ENCODE measurements around the gene IARS1.

Gene IARS1

DNA sequence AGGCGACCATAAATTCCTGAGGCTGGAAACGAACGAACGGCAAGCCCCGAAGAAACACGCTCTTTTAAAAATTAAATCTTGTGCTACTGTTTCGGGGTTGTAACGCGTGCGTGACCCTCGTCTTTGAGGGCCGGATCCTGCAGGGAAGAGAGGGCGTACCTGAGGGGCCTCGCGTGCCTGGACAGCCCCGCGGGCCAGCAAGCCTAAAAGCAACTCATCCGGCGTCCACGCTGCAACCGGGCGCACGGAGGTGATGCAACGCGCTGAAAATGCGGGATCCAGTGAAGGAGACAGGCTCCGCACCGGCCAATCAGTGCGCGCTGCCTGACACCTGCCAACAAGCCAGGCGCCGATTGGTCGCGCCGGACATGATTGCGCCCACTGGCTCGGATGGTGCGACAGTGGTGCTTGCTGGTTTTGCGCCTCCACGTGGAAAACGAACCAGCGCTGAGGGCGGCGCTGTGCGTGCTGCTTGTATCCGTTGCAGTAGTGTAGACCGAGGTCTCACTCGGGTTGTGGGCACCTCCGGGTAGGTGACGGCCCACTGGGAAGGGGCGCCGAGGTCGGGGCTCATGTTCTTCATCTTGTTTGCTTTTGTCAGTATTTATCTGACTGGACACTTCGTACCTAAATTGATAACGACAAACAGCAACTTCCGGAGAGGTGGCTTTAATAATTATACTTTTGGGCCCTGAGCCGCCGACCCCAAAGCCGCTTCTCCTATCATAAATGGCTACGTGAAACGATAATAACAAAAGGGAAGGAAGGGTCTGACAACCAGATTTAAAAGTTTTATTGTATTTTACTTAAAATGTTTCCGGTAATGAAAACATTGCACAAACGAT, at the start of gene IARS1:
TSS of gene IARS1 (minus strand) at position 246 of the 845 bp plus-strand sequence. CDS start 4,278 bp downstream, outside the sequence.
- DNase-seq = peak; percentile 95

DNA sequence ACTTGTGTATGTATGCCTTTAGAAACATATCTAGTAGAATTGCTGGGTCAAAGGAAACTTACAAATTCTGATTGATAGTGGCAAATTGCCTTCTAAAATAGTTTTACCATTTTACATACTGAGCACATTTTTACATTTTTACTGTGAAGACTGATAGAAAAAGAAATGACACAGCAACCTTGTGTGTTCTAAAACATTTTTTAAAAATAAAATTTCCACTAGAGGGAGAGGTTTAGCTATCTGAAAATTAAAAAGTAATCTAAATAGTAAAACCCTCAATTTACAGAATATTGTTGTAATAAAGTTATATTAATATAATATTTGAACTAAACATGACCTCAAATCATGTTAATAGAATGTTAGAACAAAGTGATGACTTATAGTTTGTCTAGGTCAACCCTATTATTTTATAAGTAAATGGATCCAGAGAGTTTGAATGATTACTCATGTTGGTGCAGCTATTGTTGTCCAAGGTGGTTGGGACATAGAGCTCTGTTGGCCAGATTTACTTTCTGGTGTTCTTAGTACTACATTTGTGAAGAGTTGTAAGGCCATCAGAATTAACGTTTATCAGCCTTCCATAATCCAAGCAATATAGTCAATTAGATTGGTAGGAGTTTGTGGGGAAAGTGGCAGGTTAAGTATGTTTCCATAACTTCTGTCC, 49.5 kb upstream of the IARS1 start:
- no peak for DNase-seq

DNA sequence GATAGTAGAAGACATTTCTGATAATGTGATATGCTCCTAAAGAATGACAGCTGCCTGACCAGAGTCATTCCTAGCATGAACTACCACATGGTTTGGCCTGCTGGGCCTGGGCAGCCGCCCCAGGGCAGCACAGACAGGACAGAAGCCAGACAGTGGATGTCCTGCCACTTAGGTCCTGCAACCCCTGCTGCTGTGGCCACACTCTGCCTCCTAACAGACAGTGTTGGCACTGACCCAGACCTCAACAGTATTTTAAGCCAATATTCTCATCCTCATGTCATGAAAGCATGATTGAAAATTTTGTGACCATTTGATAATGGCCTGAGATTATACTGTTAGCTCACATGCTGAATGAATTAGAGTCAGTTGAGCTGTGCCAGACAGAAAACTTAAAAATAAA, 48.1 kb upstream of the IARS1 start:
- DNase-seq = no peak

DNA sequence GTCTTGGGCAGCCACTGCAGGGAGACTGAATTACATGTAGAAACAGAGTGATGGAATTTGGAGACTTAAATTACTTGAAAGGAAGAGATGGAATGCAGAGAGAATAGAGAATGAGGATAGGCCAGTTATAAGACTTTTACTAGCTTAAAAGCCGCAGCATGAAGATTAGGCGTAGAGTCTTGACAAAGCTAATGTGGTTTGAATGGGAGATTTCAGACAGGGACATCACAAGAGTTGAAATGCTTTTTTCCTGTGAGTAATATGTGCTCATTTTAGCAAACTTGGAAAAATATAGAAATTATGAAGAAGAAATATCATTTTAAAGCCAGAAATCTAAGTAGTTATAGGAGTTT, 39.8 kb upstream of the IARS1 start:
- no peak for DNase-seq

DNA sequence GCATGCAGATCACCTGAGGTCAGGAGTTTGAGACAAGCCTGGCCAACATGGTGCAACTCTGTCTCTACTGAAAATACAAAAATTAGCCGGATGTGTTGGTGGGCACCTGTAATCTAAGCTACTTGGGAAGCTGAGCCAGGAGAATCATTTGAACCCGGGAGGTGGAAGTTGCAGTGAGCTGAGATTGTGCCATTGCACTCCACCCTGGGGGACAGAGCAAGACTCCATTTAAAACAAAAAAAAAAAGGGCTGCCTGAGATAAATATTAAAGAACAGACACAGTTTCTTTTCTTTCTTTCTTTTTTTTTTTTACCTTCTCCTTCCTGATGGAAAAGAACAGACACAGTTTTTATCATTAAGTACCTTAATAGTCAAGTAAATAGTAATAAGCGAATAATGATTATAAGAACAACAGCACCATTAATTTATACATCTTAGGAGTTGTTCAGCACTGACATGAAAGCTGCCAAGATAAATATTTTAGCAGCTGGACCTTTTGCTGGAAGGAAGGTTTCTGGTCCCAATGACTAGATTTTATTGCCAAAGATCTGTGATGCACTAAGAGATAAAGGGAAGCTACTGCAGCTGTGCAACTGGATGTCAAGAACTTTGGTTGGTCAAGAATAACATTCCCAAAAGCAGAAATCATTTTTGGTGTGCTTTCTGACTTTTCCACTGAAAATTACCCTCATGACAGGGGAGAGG, 39.2 kb upstream of the IARS1 start:
- no peak for DNase-seq

DNA sequence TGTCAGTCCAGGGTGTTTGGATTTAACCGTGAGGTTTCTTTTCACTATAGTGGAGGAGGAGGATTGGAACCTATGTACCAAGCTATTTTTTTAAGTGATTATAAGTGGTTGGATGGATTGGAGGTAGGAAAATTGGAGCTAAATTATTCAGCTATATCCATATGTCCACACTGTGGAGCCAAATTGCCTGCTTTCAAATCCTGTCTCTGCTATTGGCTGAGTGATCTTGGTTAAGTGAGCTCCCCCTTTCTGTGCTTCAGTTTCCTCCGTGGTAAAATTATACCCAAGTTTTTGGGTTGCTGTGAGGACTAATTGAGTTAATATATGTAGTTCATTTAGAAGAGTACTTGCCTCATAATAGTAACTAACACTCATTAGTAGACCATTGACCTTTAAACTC, 34.7 kb upstream of the IARS1 start:
- no peak for DNase-seq

DNA sequence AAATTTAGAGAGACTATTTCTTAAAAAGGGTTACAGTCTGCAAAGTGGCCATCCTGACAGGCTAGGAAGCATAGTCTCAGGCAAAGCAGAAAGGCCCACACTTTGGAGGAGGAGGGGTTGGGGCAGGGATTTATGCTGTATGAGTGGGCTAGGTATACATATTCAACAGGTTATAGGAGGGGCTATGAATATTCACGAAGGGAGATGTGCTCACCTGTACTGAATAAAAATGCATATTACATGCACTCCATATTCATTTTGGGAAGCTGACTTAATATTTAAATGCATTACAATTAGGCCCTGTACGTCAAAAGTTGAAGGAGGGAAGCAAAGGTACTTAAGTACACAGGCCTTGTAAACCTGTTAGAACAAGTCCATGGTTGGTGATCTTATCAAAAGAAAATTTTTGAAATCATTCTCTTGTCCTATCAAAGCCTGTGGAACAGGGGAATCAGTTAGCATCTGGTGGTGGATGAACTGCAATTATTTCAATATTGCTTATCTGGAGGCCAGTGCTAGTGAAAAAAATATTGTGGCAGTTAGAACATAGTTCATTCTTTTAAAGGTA, 33.9 kb upstream of the IARS1 start:
- DNase-seq = no peak

DNA sequence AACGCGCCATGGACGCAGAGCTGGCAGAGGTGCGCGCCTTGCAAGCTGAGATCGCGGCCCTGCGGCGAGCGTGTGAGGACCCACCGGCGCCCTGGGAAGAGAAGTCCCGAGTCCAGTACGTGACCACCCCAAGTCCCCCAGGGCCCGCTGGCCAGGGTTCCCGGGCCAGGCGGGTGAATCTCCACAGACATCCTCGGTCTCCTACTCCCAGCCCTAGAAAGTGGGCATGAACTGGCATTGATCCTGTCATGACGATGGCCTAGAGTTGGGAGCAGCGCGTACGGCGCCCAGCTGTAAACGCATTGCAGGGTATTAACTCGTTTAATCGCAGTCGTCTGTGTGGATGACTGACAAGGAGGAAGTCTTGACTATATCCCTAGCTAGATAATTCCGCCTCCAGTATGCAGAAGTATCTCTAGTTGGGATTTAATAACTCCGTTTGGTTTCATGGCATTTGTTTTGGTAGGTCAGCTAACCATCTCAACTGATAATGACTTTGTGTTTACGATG, 32.5 kb upstream of the IARS1 start:
- DNase-seq = no peak

DNA sequence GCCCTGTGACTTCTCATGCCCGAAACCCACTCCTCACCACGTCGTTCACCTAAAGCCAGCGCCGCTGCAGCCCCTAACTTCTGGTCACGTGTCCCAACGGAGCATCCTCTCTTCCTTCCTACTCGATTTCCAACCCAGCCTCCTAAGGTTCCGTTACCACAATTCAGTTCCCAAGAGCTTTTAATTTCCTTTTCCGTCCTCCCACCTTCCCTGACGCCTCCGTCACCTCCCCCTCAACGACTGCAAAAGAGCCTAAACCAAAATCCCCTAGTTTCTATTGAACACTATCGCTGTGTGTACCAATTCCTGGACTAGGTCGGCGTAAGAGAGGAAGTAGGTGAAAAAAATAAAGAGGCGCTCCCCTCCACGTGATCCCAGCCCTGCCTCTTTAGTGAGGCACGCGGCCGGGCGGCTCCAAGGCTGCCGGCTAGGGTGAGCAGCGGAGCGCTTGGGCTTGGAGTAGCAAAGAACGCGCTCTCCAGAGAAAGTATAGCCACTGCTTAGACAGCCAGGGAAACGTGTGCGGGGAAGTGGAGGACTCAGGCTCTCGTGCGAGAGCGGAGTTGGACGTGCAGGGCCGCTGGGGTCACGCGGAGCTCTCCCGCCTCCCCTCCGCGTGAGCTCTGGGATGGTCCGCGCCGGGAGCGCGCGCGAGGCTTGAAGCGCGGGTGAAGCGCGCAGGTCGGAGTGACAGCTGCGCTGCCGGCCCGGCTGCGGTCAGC, 31.9 kb upstream of the IARS1 start, which contains the start of the genes CENPP and NOL8:
TSS of gene CENPP (plus strand) at position 685 of the 722 bp plus-strand sequence.
TSS of gene NOL8 (minus strand) at position 82 of the 722 bp plus-strand sequence. CDS start 1,189 bp downstream, outside the sequence.
- peak; percentile 69 for DNase-seq

DNA sequence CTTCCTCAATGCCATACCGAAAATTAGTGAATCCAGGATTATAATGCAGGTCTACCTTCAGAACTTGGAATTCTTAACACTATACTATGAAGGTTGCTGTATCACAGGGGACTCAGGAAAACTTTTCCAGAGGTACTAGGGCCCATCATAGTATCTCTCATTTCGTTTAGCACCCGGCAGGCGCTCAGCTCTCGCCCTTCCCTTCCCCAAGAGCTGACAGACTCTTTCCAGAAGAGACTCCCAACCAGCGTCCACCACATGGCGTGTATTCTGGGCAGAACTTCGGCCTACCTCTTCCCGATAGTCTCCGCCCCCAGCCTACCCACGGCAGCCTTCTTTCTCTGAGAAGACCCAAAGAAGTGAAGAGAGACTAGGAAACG, 31.4 kb upstream of the IARS1 start:
- DNase-seq = no peak

DNA sequence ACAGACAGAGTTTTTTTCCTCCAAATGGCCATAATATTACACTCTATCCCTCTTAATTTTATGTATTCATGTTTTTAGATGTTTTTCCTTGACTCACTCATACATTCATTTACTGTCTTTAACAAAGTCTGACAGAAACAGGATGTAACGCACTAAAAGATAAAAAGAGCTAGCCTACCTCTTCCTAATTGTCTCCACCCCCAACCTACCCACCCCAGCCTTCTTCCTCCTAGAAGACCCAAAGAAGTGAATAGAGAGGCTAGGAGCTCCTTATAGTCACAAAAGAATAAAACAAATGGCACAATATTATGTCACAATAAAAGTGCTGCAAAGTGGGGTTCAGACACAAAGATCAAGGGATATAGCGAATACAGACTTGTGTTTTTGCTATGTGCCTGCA, 30.9 kb upstream of the IARS1 start:
- DNase-seq = no peak

DNA sequence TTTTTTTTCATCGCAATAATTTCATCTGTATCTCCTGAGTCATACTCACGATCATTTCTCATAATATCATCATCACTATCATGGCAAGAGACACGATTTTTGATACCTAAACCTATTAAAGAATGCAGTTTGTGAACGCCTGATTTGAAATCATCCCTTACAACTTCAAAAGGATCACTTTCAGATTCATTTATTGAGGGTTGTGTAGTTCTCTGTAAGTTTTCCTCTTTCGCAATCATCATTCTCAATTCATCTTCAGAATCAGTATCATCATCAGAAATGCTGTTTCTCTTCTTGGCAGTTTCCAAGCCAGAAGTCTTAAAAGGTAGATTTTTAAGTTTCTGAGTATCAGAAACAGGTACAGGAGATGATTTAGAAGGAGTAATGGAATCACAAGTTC, 22.0 kb upstream of the IARS1 start:
- no peak for DNase-seq

DNA sequence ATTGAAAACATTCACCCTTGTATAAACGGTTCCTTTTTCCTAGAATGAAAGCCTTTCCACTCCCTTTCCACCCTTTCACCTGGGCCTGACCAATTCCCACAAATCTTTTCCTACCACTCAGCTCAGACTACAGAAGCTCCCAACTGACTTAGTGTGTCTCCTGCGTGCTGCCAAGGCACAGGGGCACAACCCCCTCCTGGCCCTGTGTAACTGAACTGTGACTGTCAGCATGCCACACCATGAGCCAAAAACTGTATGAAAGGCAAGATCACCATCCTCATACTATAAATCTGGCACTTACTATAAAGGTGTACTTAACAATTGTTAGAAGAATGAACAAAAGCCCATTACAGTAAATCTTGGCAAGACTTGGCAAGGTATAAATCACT, 20.1 kb upstream of the IARS1 start:
- no peak for DNase-seq

DNA sequence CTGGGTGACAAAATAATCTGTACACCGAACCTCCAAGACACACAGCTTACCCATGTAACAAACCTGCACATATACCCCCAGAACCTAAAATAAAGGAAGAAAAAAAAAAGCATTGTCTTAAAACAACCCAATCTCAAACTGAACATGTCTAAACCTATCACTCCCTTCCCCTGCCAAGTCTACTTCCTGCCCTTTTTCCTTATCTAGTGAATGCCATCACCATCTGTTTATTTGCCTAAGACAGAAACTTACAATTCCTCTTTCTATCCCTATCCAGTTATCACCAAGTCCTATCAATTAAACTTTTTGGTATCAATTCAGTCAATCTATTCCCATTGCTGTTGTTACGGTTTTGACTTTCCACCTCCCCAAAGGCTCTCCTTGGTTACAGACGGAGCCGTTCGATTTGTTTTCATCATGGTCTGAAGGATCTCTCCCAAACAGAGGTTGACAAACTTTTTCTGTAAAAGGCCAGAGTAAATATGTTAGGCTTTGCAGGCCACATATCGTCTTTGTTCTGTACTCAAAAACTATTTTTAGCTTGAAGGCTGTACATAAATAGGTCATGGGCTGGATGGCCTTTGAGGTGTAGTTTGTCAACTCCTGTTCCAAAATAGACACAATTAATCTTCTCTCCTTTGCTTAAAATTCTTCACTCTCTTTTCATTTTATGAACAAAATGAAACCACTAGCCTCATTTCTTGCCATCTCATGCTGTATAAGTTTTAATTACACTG, 19.6 kb upstream of the IARS1 start:
- no peak for DNase-seq

DNA sequence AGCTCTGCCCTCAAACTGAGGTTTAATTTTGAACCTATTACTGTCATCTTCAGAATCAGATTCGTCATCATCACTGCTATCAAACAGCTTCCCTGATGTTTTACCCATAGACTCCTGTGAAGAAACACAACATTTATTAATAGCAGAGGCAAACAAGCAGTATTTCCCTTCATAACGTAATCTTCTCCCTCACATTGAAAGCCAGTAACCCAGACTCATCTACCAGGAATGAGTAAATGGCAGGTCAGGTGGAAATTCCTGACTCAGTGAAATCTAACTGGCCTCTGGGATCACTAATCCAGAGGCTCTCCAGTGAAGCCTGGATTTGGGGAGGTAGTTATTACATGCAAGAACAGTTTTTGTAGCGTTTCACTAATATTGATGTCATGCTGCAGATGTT, 17.1 kb upstream of the IARS1 start:
- DNase-seq = no peak

DNA sequence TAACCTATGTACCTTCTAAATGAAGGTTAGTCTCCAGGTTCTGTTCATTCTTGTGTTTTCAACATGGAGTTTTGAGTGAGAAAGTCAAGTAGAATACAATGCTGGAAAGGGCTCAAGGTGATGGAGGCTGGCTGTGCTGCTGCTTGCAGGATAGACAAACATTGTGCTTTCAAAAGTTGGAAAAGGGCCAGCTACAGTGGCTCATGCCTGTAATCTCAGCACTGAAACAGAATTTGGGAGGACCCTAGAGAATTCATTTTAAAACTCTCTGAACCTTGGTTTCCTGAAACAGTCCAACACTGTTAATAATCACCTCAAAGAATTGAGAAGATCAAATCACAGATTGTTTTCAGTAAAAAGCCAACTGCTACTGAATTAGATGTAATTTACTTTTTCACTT, 15.4 kb upstream of the IARS1 start:
- no peak for DNase-seq

DNA sequence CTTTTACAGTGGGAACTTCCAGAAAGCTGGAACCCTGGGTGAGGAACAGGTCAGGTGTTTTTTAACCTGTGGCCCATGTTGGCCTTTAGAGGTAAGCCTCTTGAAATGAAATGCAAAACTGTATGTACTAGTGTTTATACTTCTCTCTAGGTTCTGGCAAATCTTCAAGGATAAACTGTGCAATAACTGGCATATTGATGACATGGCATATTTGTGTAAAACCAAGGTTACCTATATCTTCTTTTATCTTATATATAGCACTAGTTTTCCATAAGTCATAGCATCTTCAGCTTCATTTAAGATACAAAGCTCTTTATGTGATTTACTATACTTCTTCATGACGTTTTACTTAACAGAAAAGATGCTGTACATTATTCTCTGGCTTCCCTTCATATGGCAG, 7.4 kb upstream of the IARS1 start:
- DNase-seq = no peak

DNA sequence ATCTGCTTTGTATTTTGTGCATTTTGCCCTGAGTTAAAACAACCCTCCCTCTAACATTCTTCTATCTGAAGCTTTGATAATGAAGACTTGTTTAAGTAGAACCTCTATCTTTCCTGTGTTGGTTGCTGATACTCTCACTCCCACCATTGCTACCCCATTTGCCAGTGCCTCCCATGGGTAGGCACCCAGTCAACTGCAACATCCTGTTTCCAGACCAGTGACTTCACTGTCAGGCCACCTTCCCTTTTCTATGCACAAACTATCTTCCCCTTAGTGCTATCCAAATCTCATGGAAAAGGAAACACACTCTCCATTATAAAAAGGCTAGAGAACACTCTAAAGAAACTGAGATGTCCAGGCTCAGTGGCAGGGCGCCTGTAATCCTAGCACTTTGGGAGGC, 5.6 kb upstream of the IARS1 start:
- DNase-seq = no peak

DNA sequence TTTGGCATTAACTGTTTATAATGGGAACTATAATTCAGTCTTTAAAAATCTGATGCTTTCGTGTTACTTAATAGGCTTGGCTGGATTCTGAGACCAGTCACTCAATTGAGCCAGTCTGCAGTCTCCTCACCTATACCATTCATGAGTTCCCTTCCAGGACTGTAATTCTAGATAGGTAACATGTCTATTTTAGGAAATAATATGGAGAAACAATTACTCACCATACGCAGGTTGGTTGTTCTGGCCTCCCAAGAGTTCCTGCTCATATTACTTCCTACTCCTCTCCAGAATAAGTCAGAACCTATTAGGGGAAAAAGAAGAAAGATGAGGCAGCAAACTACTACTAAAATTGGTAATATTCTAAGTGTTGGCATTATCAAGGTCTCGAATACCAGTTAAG, 4.5 kb upstream of the IARS1 start:
- no peak for DNase-seq

DNA sequence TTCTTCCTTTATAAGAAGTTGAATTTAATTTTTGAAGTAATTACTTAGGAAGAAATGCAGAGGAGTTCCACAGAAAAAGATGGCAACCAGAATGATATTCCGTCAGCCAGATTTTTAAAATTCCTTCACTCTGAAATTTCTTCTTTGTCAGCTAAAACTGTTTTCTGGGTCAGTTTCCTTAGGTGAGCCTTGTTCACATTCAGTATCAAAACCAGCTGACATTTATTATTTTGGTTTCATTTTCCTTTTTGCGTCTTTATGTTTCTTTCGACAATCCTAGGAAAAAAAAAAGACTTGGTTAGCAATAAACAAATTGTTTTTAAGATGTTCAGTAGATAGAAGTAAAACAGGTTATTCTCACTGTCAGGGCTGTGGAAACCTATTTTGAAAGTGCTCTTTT, 4.1 kb upstream of the IARS1 start:
- no peak for DNase-seq

DNA sequence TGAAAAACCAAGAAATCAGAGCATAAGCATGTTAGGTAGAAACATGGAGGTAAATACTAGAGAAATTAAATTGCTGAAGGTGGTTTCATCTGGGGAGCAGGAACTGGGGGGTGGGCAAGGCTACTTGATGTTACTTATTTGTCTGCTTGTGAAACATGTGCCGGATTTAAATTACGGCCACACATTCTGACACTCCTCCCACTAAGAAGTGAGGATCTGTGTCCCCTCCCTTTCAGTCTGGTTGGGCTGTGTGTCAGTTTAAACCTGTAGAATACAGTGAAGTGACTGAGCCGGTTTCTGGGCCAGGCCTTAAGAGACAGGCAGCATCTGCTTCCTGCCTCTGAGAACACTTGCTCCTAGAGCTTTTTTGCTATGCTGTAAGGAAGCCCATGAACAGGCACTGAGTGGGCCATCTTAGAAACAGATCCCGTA, 2.3 kb upstream of the IARS1 start:
- DNase-seq = no peak

All from NCI-H2107 (cell line).